Panc1 (cell line): Measurements from ENCODE around the gene RAP1GDS1. TPM values are rescaled to one million over a fixed set of nuclear protein-coding genes. Genes with fewer than 3 reads are reported as not detected.

Experiments used
- ATAC-seq: fragments of 200-7000 bp; cut with Tn5 transposase; 2 replicates; pipeline ENCODE4 v1.9.1; 2020; ENCODE audit warnings: mild to moderate bottlenecking, moderate library complexity
- BruUV-seq: library from RNA; stranded (reverse); fragments of 400-500 nt; replicated peaks from 2 replicates; lab custom pipeline; 2021; lab: Mats Ljungman, UMichigan
- CTCF ChIA-PET: fragments of 300-600 bp; sonication (Branson Sonifier 250); formaldehyde crosslinking; loops from one replicate; lab custom pipeline; 2022; ENCODE audit warnings: antibody characterized with exemption; lab: Charles Lee
- POLR2A ChIA-PET: fragments of 300-600 bp; sonication (Branson Sonifier 250); formaldehyde crosslinking; loops from one replicate; lab custom pipeline; 2022; ENCODE audit warnings: antibody characterized with exemption; lab: Charles Lee
- DNase-seq: peaks from one replicate; pipeline ENCODE4 v3.0.0-alpha.2; 2010; ENCODE audit warnings: low read depth, low spot score
- H3K27ac ChIP-seq: 2 replicates; pipeline ENCODE4 v1.5.1; 2011; ENCODE audit warnings: mild to moderate bottlenecking, low read length, inconsistent platforms
- H3K27me3 ChIP-seq: fragments of 200-500 bp; sonication (Bioruptor generic); 2 replicates; pipeline ENCODE4 v1.6.0; 2014; ENCODE audit warnings: low read length, inconsistent platforms; ENCODE audit not compliant: control insufficient read depth, insufficient read depth
- H3K36me3 ChIP-seq: fragments of 200-500 bp; sonication (Bioruptor generic); 2 replicates; pipeline ENCODE4 v1.5.1; 2014; ENCODE audit warnings: inconsistent platforms, mild to moderate bottlenecking, low read length, moderate library complexity; ENCODE audit not compliant: control insufficient read depth, insufficient read depth
- H3K4me1 ChIP-seq: 2 replicates; pipeline ENCODE4 v1.5.1; 2011; ENCODE audit warnings: inconsistent platforms, mild to moderate bottlenecking, low read length, moderate library complexity; ENCODE audit not compliant: control insufficient read depth, insufficient read depth
- H3K4me3 ChIP-seq, 2 experiments: 2 replicates each; pipeline ENCODE4 v1.5.1; 2011 to 2012; ENCODE audit warnings: low read depth in 2 of 2, low read length in 2 of 2, mild to moderate bottlenecking in 2 of 2, inconsistent platforms in 1 of 2, moderate library complexity in 1 of 2
- H3K9me3 ChIP-seq: fragments of 200-500 bp; sonication (Bioruptor generic); 2 replicates; pipeline ENCODE4 v1.5.1; 2014; ENCODE audit warnings: low read depth, mild to moderate bottlenecking, inconsistent platforms, low read length, moderate library complexity; ENCODE audit not compliant: control insufficient read depth, insufficient read depth
- CTCF ChIP-seq: fragments of 450-650 bp; IDR thresholded peaks from 2 replicates; pipeline ENCODE4 v1.5.1; 2017; ENCODE audit warnings: mild to moderate bottlenecking
- POLR2AphosphoS5 ChIP-seq: IDR thresholded peaks from 2 replicates; pipeline ENCODE4 v1.6.1; 2012; ENCODE audit warnings: mild to moderate bottlenecking, low read depth, low read length, moderate library complexity
- SIN3A ChIP-seq: IDR thresholded peaks from 2 replicates; pipeline ENCODE4 v1.6.1; 2012; ENCODE audit warnings: low read depth, mild to moderate bottlenecking, low read length, moderate library complexity, borderline replicate concordance; ENCODE audit not compliant: insufficient read depth
- TCF7L2 ChIP-seq: IDR thresholded peaks from 2 replicates; pipeline ENCODE4 v1.6.1; 2011; ENCODE audit warnings: mild to moderate bottlenecking, low read depth, low read length, inconsistent platforms
- in situ Hi-C: cut with HindIII; loops from 2 replicates; pipeline ENCODE4 v1.10.0; 2016; ENCODE audit warnings: low sequenced_read_pairs, low pct_unique_long_range_greater_than_20kb
- intact Hi-C: fragments of 100-400 bp; cut with micrococcal nuclease; formaldehyde crosslinking; loops from one replicate; pipeline ENCODE4 v1.10.0; 2022; ENCODE audit not compliant: unreplicated experiment
- total RNA-seq: library from RNA; stranded (reverse); gene quantifications from one replicate; pipeline ENCODE4 v1.2.1, GENCODE V29; 2021; ENCODE audit not compliant: unreplicated experiment
- TF ChIP-seq, protein P1 (sequence below), 2 experiments: IDR thresholded peaks; 2 replicates each; pipeline ENCODE4 v1.6.1; 2011 to 2012; ENCODE audit warnings: low read depth in 2 of 2, control low read depth in 1 of 2, low read length in 1 of 2, mild to moderate bottlenecking in 1 of 2, moderate library complexity in 1 of 2; ENCODE audit not compliant: insufficient read depth in 1 of 2

The RAP1GDS1 gene
- total RNA-seq, 1 experiment from 2014 or later, result 39.7 TPM

DNA sequence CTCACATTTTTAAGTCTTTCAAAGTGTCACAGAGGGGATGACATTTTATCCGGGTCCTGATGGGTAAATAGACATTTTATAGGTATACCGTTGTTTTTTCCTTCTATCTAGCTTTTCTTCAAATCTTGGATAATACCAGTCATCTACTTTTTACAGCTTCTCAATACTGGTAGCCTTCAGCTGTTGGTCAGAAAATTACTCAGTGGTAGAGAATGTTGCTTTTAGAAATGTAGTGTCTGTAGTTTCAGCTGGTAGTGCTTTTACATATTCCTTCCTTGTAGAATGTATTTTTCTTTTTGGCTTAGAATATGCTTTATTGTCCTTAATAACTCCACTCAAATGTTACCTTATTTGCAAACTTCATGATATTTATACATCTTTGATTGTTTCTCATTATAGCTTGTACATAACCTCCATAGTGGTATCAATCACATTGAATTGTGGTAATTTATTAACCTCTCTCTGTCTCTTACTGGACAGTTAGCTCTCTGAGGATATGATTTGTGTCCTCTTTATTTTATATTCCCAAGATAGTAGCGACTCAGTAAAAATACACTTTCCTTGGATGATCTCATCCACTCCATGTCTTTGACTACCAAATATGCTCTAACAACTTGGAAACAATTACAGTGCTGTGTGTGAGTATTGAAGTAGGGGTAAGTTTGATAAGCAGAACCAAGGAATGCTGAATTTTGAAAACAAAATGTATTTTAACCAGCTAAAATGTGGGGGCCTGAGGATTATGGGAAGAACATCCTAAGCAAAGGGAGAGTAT, 53.8 kb downstream of the RAP1GDS1 start:
- no peak for TF ChIP-seq POLR2AphosphoS5
- no peak for TF ChIP-seq CTCF
- TF ChIP-seq, protein P1, sequence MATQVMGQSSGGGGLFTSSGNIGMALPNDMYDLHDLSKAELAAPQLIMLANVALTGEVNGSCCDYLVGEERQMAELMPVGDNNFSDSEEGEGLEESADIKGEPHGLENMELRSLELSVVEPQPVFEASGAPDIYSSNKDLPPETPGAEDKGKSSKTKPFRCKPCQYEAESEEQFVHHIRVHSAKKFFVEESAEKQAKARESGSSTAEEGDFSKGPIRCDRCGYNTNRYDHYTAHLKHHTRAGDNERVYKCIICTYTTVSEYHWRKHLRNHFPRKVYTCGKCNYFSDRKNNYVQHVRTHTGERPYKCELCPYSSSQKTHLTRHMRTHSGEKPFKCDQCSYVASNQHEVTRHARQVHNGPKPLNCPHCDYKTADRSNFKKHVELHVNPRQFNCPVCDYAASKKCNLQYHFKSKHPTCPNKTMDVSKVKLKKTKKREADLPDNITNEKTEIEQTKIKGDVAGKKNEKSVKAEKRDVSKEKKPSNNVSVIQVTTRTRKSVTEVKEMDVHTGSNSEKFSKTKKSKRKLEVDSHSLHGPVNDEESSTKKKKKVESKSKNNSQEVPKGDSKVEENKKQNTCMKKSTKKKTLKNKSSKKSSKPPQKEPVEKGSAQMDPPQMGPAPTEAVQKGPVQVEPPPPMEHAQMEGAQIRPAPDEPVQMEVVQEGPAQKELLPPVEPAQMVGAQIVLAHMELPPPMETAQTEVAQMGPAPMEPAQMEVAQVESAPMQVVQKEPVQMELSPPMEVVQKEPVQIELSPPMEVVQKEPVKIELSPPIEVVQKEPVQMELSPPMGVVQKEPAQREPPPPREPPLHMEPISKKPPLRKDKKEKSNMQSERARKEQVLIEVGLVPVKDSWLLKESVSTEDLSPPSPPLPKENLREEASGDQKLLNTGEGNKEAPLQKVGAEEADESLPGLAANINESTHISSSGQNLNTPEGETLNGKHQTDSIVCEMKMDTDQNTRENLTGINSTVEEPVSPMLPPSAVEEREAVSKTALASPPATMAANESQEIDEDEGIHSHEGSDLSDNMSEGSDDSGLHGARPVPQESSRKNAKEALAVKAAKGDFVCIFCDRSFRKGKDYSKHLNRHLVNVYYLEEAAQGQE (IDR thresholded peaks at IDR 0.05; ENCODE audit: insufficient read depth in 1 of 2, low read depth in 2 of 2, low read length in 1 of 2), result no peak
- no peak for TF ChIP-seq SIN3A
- no peak for TF ChIP-seq TCF7L2
- no peaks in the 10 kb centered on the region for H3K4me1 ChIP-seq
- H3K27me3 ChIP-seq, result no peaks in the 10 kb centered on the region
- in situ Hi-C loops, result no loop called here
- H3K36me3 ChIP-seq, result no peaks in the 10 kb centered on the region
- ChIA-PET CTCF (no interaction called here), POLR2A (no interaction called here)
- no peak overlapping the region for H3K27ac ChIP-seq
- no peaks in the 10 kb centered on the region for H3K9me3 ChIP-seq
- ATAC-seq, result no peak
- DNase-seq, result no peak
- intact Hi-C loops, result no loop called here
- H3K4me3 ChIP-seq, result no peak overlapping the region
- BruUV-seq, result no TSS peak

DNA sequence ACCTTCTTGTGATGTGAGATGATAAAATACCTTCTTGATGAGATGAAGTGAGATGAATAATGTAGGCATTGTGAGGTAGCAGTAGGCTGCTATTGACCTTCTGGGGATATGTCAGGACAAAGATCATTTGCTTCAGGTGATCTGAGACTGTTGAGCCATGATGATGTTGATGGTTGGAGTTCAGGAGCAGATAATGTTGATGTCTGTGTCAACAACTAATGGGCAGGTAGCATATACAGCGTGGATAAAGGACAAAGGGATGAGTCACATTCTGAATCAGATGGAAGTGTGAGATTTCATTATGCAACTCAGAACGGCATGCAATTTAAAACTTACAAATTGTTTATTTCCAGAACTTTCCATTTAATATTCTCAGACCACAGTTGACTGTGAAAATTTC, 57.3 kb downstream of the RAP1GDS1 start:
- DNase-seq (no peak), ATAC-seq (no peak)
- in situ Hi-C loops (no loop called here), intact Hi-C loops (no loop called here)
- Histone ChIP-seq H3K36me3 (no peaks in the 10 kb centered on the region), H3K27ac (no peak overlapping the region), H3K4me1 (no peaks in the 10 kb centered on the region), H3K4me3 (no peak overlapping the region), H3K9me3 (no peaks in the 10 kb centered on the region), H3K27me3 (no peaks in the 10 kb centered on the region)
- TF ChIP-seq CTCF (no peak), POLR2AphosphoS5 (no peak), TCF7L2 (no peak), SIN3A (no peak)
- TF ChIP-seq, protein P1 (IDR thresholded peaks at IDR 0.05; ENCODE audit: insufficient read depth in 1 of 2, low read depth in 2 of 2, low read length in 1 of 2), result no peak
- POLR2A ChIA-PET, result no interaction called here
- CTCF ChIA-PET, result no interaction called here
- BruUV-seq, result no TSS peak
